ENCODE results near the gene CCDC178. TPM values are rescaled to one million over a fixed set of nuclear protein-coding genes. Genes with fewer than 3 reads are reported as not detected.

Gene CCDC178
- total and polyA plus RNA-seq, 2 experiments from 2014 or later, result 1.3 TPM; not detected in 1

DNA sequence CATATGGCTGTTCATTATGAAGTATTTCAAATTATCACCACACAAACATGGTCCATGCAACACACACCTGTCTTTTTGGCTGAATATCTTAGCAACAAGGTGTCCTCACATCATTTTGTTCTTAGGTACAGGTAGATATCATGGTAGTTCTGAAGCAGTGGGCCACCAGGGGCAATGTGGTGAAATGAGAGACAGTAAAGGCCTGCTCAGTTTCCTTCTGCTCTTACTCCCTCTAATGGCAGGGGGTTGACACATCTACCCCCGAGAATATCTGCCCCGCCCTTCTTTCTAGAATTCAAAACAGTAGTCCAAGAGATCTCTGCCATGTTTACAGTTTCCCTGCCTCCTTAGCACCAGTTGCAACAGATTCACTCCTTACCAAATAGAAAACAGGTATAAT is 520.7 kb downstream of the CCDC178 start:
- Histone ChIP-seq H3K36me3 (replicated peaks; ENCODE audit: insufficient read depth, low read depth) (no peaks in the 10 kb centered on the region), H3K4me2 (no peak overlapping the region), H3K4me3 (no peak overlapping the region), H3K9me2 (replicated peaks; ENCODE audit: insufficient read depth) (no peaks in the 10 kb centered on the region), H3K27ac (no peak overlapping the region), H3K79me2 (no peaks in the 10 kb centered on the region), H3K27me3 (no peaks in the 10 kb centered on the region), H3K9me3 (ENCODE audit: low read depth) (no peaks in the 10 kb centered on the region), H2AFZ (no peak overlapping the region), H3K4me1 (ENCODE audit: insufficient read depth) (no peaks in the 10 kb centered on the region), H4K20me1 (ENCODE audit: insufficient read depth, poor library complexity, severe bottlenecking) (no peaks in the 10 kb centered on the region)
- TF ChIP-seq, protein P1, sequence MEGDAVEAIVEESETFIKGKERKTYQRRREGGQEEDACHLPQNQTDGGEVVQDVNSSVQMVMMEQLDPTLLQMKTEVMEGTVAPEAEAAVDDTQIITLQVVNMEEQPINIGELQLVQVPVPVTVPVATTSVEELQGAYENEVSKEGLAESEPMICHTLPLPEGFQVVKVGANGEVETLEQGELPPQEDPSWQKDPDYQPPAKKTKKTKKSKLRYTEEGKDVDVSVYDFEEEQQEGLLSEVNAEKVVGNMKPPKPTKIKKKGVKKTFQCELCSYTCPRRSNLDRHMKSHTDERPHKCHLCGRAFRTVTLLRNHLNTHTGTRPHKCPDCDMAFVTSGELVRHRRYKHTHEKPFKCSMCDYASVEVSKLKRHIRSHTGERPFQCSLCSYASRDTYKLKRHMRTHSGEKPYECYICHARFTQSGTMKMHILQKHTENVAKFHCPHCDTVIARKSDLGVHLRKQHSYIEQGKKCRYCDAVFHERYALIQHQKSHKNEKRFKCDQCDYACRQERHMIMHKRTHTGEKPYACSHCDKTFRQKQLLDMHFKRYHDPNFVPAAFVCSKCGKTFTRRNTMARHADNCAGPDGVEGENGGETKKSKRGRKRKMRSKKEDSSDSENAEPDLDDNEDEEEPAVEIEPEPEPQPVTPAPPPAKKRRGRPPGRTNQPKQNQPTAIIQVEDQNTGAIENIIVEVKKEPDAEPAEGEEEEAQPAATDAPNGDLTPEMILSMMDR (IDR thresholded peaks at IDR 0.05; ENCODE audit: poor library complexity), result peak; percentile 30
- no peak for TF ChIP-seq EZH2phosphoT487 (IDR thresholded peaks at IDR 0.05; ENCODE audit: low read depth, severe bottlenecking, unreplicated experiment)
- WGBS (ENCODE audit: low lambda C conversion rate, missing lambda C conversion rate), result 28% methylated on average over 2 of the region's 2 CpGs
- peak; percentile 55 for DNase-seq (ENCODE audit: low spot score)

DNA sequence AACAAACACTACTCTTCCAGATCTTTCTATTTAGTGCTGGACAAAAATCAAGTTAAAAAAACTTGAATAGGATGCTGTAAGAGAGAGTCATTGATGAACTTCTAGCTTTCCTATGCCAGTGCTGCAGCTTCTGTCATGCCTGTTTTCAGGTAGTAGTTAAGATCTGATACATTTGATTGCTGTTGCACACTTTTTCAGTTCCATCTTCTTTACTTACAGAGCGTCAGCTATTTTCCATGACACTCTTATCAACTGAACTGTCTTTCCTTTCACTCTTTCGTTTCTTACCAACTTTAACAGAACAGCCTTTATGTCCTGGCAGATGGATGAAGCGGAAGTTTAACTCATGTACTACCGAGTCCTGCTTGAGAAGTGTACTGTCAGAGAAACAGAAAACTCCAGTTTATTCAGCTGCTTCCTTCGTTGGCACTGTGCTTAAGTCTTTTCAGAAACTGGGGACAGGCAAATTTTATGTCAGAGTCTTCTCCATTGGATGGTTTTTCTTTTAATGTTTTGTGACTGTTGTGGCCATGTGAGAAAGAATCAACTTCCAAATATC is 521.8 kb downstream of the CCDC178 start:
- H3K4me3 ChIP-seq, result no peak overlapping the region
- no peak overlapping the region for H3K4me2 ChIP-seq
- H4K20me1 ChIP-seq (ENCODE audit: insufficient read depth, poor library complexity, severe bottlenecking), result no peaks in the 10 kb centered on the region
- H3K36me3 ChIP-seq (replicated peaks; ENCODE audit: insufficient read depth, low read depth), result no peaks in the 10 kb centered on the region
- H3K4me1 ChIP-seq (ENCODE audit: insufficient read depth), result no peaks in the 10 kb centered on the region
- TF ChIP-seq EZH2 (IDR thresholded peaks at IDR 0.05; ENCODE audit: borderline replicate concordance), result no peak
- no peak for TF ChIP-seq EZH2phosphoT487 (IDR thresholded peaks at IDR 0.05; ENCODE audit: low read depth, severe bottlenecking, unreplicated experiment)
- TF ChIP-seq, protein P1 (IDR thresholded peaks at IDR 0.05; ENCODE audit: poor library complexity), result no peak
- no peaks in the 10 kb centered on the region for H3K9me2 ChIP-seq (replicated peaks; ENCODE audit: insufficient read depth)
- WGBS (ENCODE audit: low lambda C conversion rate, missing lambda C conversion rate), result 83% methylated on average over 5 of the region's 5 CpGs
- no peak overlapping the region for H2AFZ ChIP-seq
- no peaks in the 10 kb centered on the region for H3K27me3 ChIP-seq
- DNase-seq (ENCODE audit: low spot score), result no peak
- H3K79me2 ChIP-seq, result no peaks in the 10 kb centered on the region
- no peaks in the 10 kb centered on the region for H3K9me3 ChIP-seq (ENCODE audit: low read depth)
- no peak overlapping the region for H3K27ac ChIP-seq

DNA sequence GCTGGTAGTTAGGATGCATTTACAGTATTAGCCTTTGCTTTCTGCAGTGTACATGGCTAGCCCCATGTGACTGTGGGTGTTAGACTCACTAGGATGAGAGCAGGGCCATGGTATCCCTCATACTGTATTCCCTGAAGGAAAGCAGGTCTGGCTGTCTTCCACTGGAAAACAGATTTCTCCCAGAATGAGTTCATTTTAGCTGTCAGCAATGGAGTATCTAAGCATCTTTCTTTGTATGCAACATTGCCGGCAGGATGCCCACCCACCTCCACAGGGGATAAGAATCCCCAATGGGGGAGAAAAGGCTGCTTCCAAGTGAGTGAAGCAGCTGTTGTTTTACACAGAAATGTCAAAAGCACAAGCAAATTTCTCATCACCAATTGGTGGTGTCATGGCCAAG is 525.0 kb downstream of the CCDC178 start:
- Histone ChIP-seq H3K27me3 (no peaks in the 10 kb centered on the region), H3K27ac (no peak overlapping the region), H3K4me1 (ENCODE audit: insufficient read depth) (no peaks in the 10 kb centered on the region), H4K20me1 (ENCODE audit: insufficient read depth, poor library complexity, severe bottlenecking) (no peaks in the 10 kb centered on the region), H3K9me2 (replicated peaks; ENCODE audit: insufficient read depth) (no peaks in the 10 kb centered on the region), H3K4me2 (no peak overlapping the region), H3K36me3 (replicated peaks; ENCODE audit: insufficient read depth, low read depth) (no peaks in the 10 kb centered on the region), H3K9me3 (ENCODE audit: low read depth) (no peaks in the 10 kb centered on the region), H3K79me2 (no peaks in the 10 kb centered on the region), H3K4me3 (no peak overlapping the region), H2AFZ (no peak overlapping the region)
- 78% methylated on average over 1 of the region's 1 CpG for WGBS (ENCODE audit: low lambda C conversion rate, missing lambda C conversion rate)
- TF ChIP-seq, protein P1 (IDR thresholded peaks at IDR 0.05; ENCODE audit: poor library complexity), result no peak
- TF ChIP-seq EZH2phosphoT487 (IDR thresholded peaks at IDR 0.05; ENCODE audit: low read depth, severe bottlenecking, unreplicated experiment) (no peak), EZH2 (IDR thresholded peaks at IDR 0.05; ENCODE audit: borderline replicate concordance) (no peak)
- DNase-seq (ENCODE audit: low spot score), result no peak
